Measurements from ENCODE around the gene ALG14.

The ALG14 gene

GRCh38 chr1:94980582-94981574, 91.9 kb downstream of the ALG14 start:
- H3F3A ChIP-seq (ENCODE audit: insufficient read depth) = no peaks in the 10 kb centered on the region
- no peak overlapping the region for H3K27ac ChIP-seq (ENCODE audit: low read depth, low read length)
- no peak overlapping the region for H3K4me3 ChIP-seq (ENCODE audit: insufficient read depth, low read length, poor library complexity, severe bottlenecking)
- no peaks in the 10 kb centered on the region for H4K20me1 ChIP-seq (ENCODE audit: low read depth, low read length)
- no peaks in the 10 kb centered on the region for H3K9me3 ChIP-seq (ENCODE audit: insufficient read depth, low read length)
- no peaks in the 10 kb centered on the region for H3K79me2 ChIP-seq (ENCODE audit: insufficient read depth, low read length)
- no peaks in the 10 kb centered on the region for H3K9me2 ChIP-seq (replicated peaks; ENCODE audit: insufficient read depth, low read length)
- H3K36me3 ChIP-seq (ENCODE audit: low read length) = no peaks in the 10 kb centered on the region
- no peak for TF ChIP-seq EZH2phosphoT487 (conservative IDR thresholded peaks at IDR 0.05; ENCODE audit: low read length)
- TF ChIP-seq, protein P1, sequence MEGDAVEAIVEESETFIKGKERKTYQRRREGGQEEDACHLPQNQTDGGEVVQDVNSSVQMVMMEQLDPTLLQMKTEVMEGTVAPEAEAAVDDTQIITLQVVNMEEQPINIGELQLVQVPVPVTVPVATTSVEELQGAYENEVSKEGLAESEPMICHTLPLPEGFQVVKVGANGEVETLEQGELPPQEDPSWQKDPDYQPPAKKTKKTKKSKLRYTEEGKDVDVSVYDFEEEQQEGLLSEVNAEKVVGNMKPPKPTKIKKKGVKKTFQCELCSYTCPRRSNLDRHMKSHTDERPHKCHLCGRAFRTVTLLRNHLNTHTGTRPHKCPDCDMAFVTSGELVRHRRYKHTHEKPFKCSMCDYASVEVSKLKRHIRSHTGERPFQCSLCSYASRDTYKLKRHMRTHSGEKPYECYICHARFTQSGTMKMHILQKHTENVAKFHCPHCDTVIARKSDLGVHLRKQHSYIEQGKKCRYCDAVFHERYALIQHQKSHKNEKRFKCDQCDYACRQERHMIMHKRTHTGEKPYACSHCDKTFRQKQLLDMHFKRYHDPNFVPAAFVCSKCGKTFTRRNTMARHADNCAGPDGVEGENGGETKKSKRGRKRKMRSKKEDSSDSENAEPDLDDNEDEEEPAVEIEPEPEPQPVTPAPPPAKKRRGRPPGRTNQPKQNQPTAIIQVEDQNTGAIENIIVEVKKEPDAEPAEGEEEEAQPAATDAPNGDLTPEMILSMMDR (IDR thresholded peaks at IDR 0.05; ENCODE audit: insufficient read depth, low read length, poor library complexity, severe bottlenecking) = no peak
- H3K9ac ChIP-seq (ENCODE audit: low read length) = no peak overlapping the region
- H3K4me2 ChIP-seq (ENCODE audit: low read depth, low read length, poor library complexity, severe bottlenecking) = no peak overlapping the region
- H3K27me3 ChIP-seq (ENCODE audit: low read length) = no peaks in the 10 kb centered on the region
- H2AFZ ChIP-seq (ENCODE audit: low read depth, low read length, severe bottlenecking) = no peak overlapping the region

DNA sequence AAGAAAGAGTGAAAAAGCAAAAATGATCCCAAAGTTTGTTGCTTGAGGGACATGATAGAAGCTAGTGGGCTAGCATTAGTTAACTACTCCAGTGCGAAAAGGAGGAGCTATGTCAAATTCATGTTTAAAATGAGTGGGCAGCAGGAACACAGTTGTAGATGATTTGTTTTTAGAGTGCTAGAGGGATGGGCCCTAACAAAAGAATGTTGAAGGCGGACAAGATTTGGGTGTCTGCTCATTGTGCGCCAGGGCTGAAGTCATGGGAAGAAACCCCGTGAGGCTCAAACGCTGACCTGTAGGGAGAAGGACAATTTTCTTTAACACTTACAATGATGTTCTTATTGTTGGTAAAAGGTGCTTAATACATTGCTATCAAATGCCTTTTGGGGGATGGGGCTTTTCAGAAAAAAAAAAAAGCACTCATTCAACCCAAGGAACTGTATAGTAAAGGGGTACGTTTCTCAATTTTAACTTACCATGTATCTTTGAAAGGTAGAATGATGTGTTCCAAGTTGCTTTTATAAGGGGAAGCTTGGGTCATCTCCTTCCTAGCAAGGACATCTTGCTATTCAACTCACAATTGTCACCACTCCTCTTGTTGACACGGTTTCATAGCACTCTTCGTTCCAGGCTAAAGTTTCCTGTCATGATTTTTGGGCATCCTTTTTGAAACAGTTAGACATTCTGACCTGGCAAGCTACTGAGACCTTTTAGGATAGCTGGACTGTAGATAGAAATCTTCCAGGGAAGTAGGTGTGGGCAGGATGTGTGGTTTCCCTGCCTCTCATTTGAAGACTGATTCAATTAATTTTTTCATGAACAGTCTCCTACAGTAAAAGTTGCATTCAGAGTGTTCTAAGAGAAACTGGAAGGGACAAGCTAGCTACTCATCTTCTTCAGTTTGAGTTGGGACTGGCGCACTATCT, 92.8 kb downstream of the ALG14 start:
- no peak overlapping the region for H2AFZ ChIP-seq (ENCODE audit: low read depth, low read length, severe bottlenecking)
- no peaks in the 10 kb centered on the region for H3K9me3 ChIP-seq (ENCODE audit: insufficient read depth, low read length)
- H4K20me1 ChIP-seq (ENCODE audit: low read depth, low read length) = no peaks in the 10 kb centered on the region
- H3K36me3 ChIP-seq (ENCODE audit: low read length) = no peaks in the 10 kb centered on the region
- no peak overlapping the region for H3K4me3 ChIP-seq (ENCODE audit: insufficient read depth, low read length, poor library complexity, severe bottlenecking)
- TF ChIP-seq, protein P1 (IDR thresholded peaks at IDR 0.05; ENCODE audit: insufficient read depth, low read length, poor library complexity, severe bottlenecking) = no peak
- no peak for TF ChIP-seq EZH2phosphoT487 (conservative IDR thresholded peaks at IDR 0.05; ENCODE audit: low read length)
- H3K4me2 ChIP-seq (ENCODE audit: low read depth, low read length, poor library complexity, severe bottlenecking) = no peak overlapping the region
- H3K9me2 ChIP-seq (replicated peaks; ENCODE audit: insufficient read depth, low read length) = no peaks in the 10 kb centered on the region
- no peak overlapping the region for H3K9ac ChIP-seq (ENCODE audit: low read length)
- H3K27ac ChIP-seq (ENCODE audit: low read depth, low read length) = no peak overlapping the region
- H3K27me3 ChIP-seq (ENCODE audit: low read length) = no peaks in the 10 kb centered on the region
- no peaks in the 10 kb centered on the region for H3K79me2 ChIP-seq (ENCODE audit: insufficient read depth, low read length)
- H3F3A ChIP-seq (ENCODE audit: insufficient read depth) = no peaks in the 10 kb centered on the region

DNA sequence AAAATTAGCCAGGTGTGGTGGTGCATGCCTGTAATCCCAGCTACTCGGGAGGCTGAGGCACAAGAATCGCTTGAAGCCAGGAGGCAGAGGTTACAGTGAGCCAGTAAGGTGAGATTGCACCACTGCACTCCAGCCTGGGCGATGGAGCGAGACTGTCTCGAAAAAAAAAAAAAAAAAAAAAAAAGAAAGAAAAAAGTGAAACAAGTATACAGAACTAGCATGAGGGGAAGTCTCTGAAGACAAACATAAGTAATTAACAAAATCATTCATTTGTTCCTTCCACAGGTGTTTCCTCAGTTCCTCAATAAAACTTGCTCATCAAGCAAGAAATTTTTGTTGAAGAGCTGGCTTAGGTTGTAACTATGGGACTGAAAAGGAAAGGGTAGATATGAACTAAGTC, 93.6 kb downstream of the ALG14 start:
- Histone ChIP-seq H3K4me3 (ENCODE audit: insufficient read depth, low read length, poor library complexity, severe bottlenecking) (no peak overlapping the region), H3K79me2 (ENCODE audit: insufficient read depth, low read length) (no peaks in the 10 kb centered on the region), H3K27ac (ENCODE audit: low read depth, low read length) (no peak overlapping the region), H3K9me2 (replicated peaks; ENCODE audit: insufficient read depth, low read length) (no peaks in the 10 kb centered on the region), H3K36me3 (ENCODE audit: low read length) (no peaks in the 10 kb centered on the region), H2AFZ (ENCODE audit: low read depth, low read length, severe bottlenecking) (no peak overlapping the region), H4K20me1 (ENCODE audit: low read depth, low read length) (no peaks in the 10 kb centered on the region), H3K4me2 (ENCODE audit: low read depth, low read length, poor library complexity, severe bottlenecking) (no peak overlapping the region), H3K9me3 (ENCODE audit: insufficient read depth, low read length) (no peaks in the 10 kb centered on the region), H3K27me3 (ENCODE audit: low read length) (no peaks in the 10 kb centered on the region), H3K9ac (ENCODE audit: low read length) (no peak overlapping the region), H3F3A (ENCODE audit: insufficient read depth) (no peaks in the 10 kb centered on the region)
- TF ChIP-seq, protein P1 (IDR thresholded peaks at IDR 0.05; ENCODE audit: insufficient read depth, low read length, poor library complexity, severe bottlenecking) = no peak
- TF ChIP-seq EZH2phosphoT487 (conservative IDR thresholded peaks at IDR 0.05; ENCODE audit: low read length) = no peak
